KMS-11 (cell line): Measurements from ENCODE around the gene TFDP2.

Experiments used
- H2AFZ ChIP-seq: fragments of 200-600 bp; sonication (generic); 2 replicates; pipeline ENCODE4 v1.6.1; 2016; ENCODE audit warnings: antibody characterized with exemption, mixed run types, low read depth
- H3K27ac ChIP-seq: fragments of 200-600 bp; sonication (generic); 2 replicates; pipeline ENCODE4 v1.6.1; 2016; ENCODE audit warnings: mild to moderate bottlenecking, mixed run types
- H3K27me3 ChIP-seq: fragments of 200-600 bp; sonication (generic); 2 replicates; pipeline ENCODE4 v1.6.1; 2017; ENCODE audit warnings: mild to moderate bottlenecking, low read depth, mixed run types, moderate library complexity; ENCODE audit not compliant: insufficient read depth
- H3K36me3 ChIP-seq: fragments of 200-600 bp; sonication (generic); 2 replicates; pipeline ENCODE4 v1.6.1; 2017; ENCODE audit warnings: mild to moderate bottlenecking, mixed run types; ENCODE audit not compliant: insufficient read depth
- H3K4me1 ChIP-seq: fragments of 200-600 bp; sonication (generic); 2 replicates; pipeline ENCODE4 v1.6.1; 2016; ENCODE audit warnings: mild to moderate bottlenecking, low read depth, mixed run types; ENCODE audit not compliant: poor library complexity, severe bottlenecking
- H3K4me2 ChIP-seq: fragments of 200-600 bp; sonication (generic); 2 replicates; pipeline ENCODE4 v1.7.0; 2016; ENCODE audit warnings: mild to moderate bottlenecking, mixed run types
- H3K4me3 ChIP-seq: fragments of 200-600 bp; sonication (generic); IDR thresholded peaks from 2 replicates; pipeline ENCODE4 v1.6.1; 2017; ENCODE audit warnings: low read depth, low read length, mixed read lengths; ENCODE audit not compliant: insufficient read depth
- H3K79me2 ChIP-seq: fragments of 200-600 bp; sonication (generic); 2 replicates; pipeline ENCODE4 v1.6.1; 2016; ENCODE audit warnings: low read depth, mixed run types; ENCODE audit not compliant: insufficient read depth
- H3K9ac ChIP-seq: fragments of 200-600 bp; sonication (generic); 2 replicates; pipeline ENCODE4 v1.6.1; 2016; ENCODE audit warnings: mild to moderate bottlenecking, mixed run types
- H4K20me1 ChIP-seq: fragments of 200-600 bp; sonication (generic); 2 replicates; pipeline ENCODE4 v1.6.1; 2016; ENCODE audit warnings: mild to moderate bottlenecking, mixed run types; ENCODE audit not compliant: insufficient read depth
- CTCF ChIP-seq: fragments of 200-600 bp; sonication (generic); conservative IDR thresholded peaks from 2 replicates; pipeline ENCODE4 v1.6.1; 2017; ENCODE audit warnings: low read depth, mild to moderate bottlenecking, antibody characterized with exemption, low read length, moderate library complexity, mixed read lengths

The TFDP2 gene

GRCh38 chr3:142033292-142033691, 116.1 kb downstream of the TFDP2 start:
- no peak for TF ChIP-seq CTCF
- no peak overlapping the region for H3K4me2 ChIP-seq
- no peaks in the 10 kb centered on the region for H3K36me3 ChIP-seq
- no peak overlapping the region for H3K4me3 ChIP-seq
- H3K79me2 ChIP-seq: no peaks in the 10 kb centered on the region
- no peaks in the 10 kb centered on the region for H3K27me3 ChIP-seq
- no peak overlapping the region for H3K9ac ChIP-seq
- no peak overlapping the region for H3K27ac ChIP-seq
- H3K4me1 ChIP-seq: peaks cover 10% of the 10 kb centered on the region
- no peak overlapping the region for H2AFZ ChIP-seq
- H4K20me1 ChIP-seq: no peaks in the 10 kb centered on the region

- Histone ChIP-seq H2AFZ (no peak overlapping the region), H4K20me1 (no peaks in the 10 kb centered on the region), H3K36me3 (no peaks in the 10 kb centered on the region), H3K4me3 (no peak overlapping the region), H3K4me2 (no peak overlapping the region), H3K9ac (no peak overlapping the region), H3K27ac (no peak overlapping the region), H3K79me2 (peaks cover 4% of the 10 kb centered on the region; the same call in 1 of the 2 replicates), H3K4me1 (peaks cover 18% of the 10 kb centered on the region), H3K27me3 (no peaks in the 10 kb centered on the region)
- no peak for TF ChIP-seq CTCF
These were observed 117.8 kb downstream of the TFDP2 start for GRCh38 chr3:142031575-142031974.

GRCh38 chr3:142029791-142030190, 119.6 kb downstream of the TFDP2 start:
- Histone ChIP-seq H2AFZ (no peak overlapping the region), H3K4me3 (no peak overlapping the region), H3K4me1 (peaks cover 18% of the 10 kb centered on the region), H3K79me2 (peaks cover 19% of the 10 kb centered on the region; the same call in 1 of the 2 replicates), H3K4me2 (no peak overlapping the region), H3K27me3 (no peaks in the 10 kb centered on the region), H4K20me1 (no peaks in the 10 kb centered on the region), H3K36me3 (no peaks in the 10 kb centered on the region), H3K27ac (no peak overlapping the region), H3K9ac (no peak overlapping the region)
- TF ChIP-seq CTCF: no peak

- H3K79me2 ChIP-seq: peaks cover 19% of the 10 kb centered on the region; the same call in 1 of the 2 replicates
- TF ChIP-seq CTCF: no peak
- no peak overlapping the region for H3K4me3 ChIP-seq
- H3K36me3 ChIP-seq: no peaks in the 10 kb centered on the region
- H3K4me2 ChIP-seq: peak overlapping the region; percentile 19; the same call in 1 of the 2 replicates
- peak overlapping the region; percentile 7; the same call in 1 of the 2 replicates for H2AFZ ChIP-seq
- H3K27me3 ChIP-seq: no peaks in the 10 kb centered on the region
- H4K20me1 ChIP-seq: no peaks in the 10 kb centered on the region
- H3K9ac ChIP-seq: no peak overlapping the region
- no peak overlapping the region for H3K27ac ChIP-seq
- H3K4me1 ChIP-seq: peaks cover 18% of the 10 kb centered on the region
These were observed 120.2 kb downstream of the TFDP2 start for GRCh38 chr3:142029052-142029642.
